ENCODE results near the gene KIF1A. TPM values are rescaled to one million over a fixed set of nuclear protein-coding genes. Genes with fewer than 3 reads are reported as not detected.
"Not testable (repeated sequence)": the region's sequence is repeated elsewhere in the genome, so short reads cannot be mapped to it uniquely, and the experiment has no call there.

Gene KIF1A
- total RNA-seq, 1 donor from 2014 or later, result 1.2 TPM

GRCh38 chr2:240789501-240790369 is 30.3 kb downstream of the KIF1A start:
- no peak for DNase-seq (ENCODE audit: extremely low read depth, low read depth, low spot score)

- no peak for DNase-seq (ENCODE audit: extremely low read depth, low read depth, low spot score)
Observed at GRCh38 chr2:240789051-240789453, 31.0 kb downstream of the KIF1A start.

GRCh38 chr2:240788482-240788881 is 31.5 kb downstream of the KIF1A start:
- no peak for DNase-seq (ENCODE audit: extremely low read depth, low read depth, low spot score)

GRCh38 chr2:240787521-240788472 is 32.2 kb downstream of the KIF1A start:
- no peak for DNase-seq (ENCODE audit: extremely low read depth, low read depth, low spot score)

GRCh38 chr2:240786871-240787311 is 33.1 kb downstream of the KIF1A start:
- no peak for DNase-seq (ENCODE audit: extremely low read depth, low read depth, low spot score)

- no peak for DNase-seq (ENCODE audit: extremely low read depth, low read depth, low spot score)
Observed at GRCh38 chr2:240786355-240786841, 33.6 kb downstream of the KIF1A start.

GRCh38 chr2:240785424-240786335 is 34.3 kb downstream of the KIF1A start:
- DNase-seq (ENCODE audit: extremely low read depth, low read depth, low spot score), result no peak

- no peak for DNase-seq (ENCODE audit: extremely low read depth, low read depth, low spot score)
Observed at GRCh38 chr2:240784629-240785423, 35.2 kb downstream of the KIF1A start.

GRCh38 chr2:240783819-240784621 is 36.0 kb downstream of the KIF1A start:
- DNase-seq (ENCODE audit: extremely low read depth, low read depth, low spot score), result no peak

- DNase-seq (ENCODE audit: extremely low read depth, low read depth, low spot score), result no peak
Observed at GRCh38 chr2:240782886-240783818, 36.9 kb downstream of the KIF1A start.

- DNase-seq (ENCODE audit: extremely low read depth, low read depth, low spot score), result no peak
Observed at GRCh38 chr2:240782221-240782885, 37.7 kb downstream of the KIF1A start.

- no peak for DNase-seq (ENCODE audit: extremely low read depth, low read depth, low spot score)
Observed at GRCh38 chr2:240781471-240782220, 38.4 kb downstream of the KIF1A start.

GRCh38 chr2:240780023-240780700 is 39.9 kb downstream of the KIF1A start:
- DNase-seq (ENCODE audit: extremely low read depth, low read depth, low spot score), result no peak

GRCh38 chr2:240779250-240779832 is 40.7 kb downstream of the KIF1A start:
- not testable (repeated sequence) for DNase-seq (ENCODE audit: extremely low read depth, low read depth, low spot score)

GRCh38 chr2:240778426-240778825 is 41.6 kb downstream of the KIF1A start:
- no peak for DNase-seq (ENCODE audit: extremely low read depth, low read depth, low spot score)

Measured in glomerular endothelial cell (primary cell).